AG04449 (cell line): ENCODE results near the gene SORL1-AS1.

ENCODE experiments used
- CTCF ChIA-PET: fragments of 350-600 bp; formaldehyde crosslinking; extraction: SDS; loops from one replicate; lab custom pipeline; 2021; ENCODE audit warnings: antibody characterized with exemption; lab: Yijun Ruan, JAX
- POLR2A ChIA-PET: fragments of 400-600, 350-600 bp; formaldehyde crosslinking; extraction: SDS; loops from one replicate; lab custom pipeline; 2020; ENCODE audit warnings: antibody characterized with exemption, inconsistent platforms; lab: Yijun Ruan, JAX
- DNase-seq: peaks from one replicate; pipeline ENCODE4 v3.0.0-alpha.2; 2010; ENCODE audit warnings: low read depth, low spot score
- H3K4me3 ChIP-seq: 2 replicates; pipeline ENCODE4 v1.5.1; 2011; ENCODE audit warnings: low read depth, mild to moderate bottlenecking, control low read depth, low read length
- TF ChIP-seq, protein P1 (sequence below): IDR thresholded peaks from one replicate; pipeline ENCODE4 v1.5.1; 2011; ENCODE audit warnings: mild to moderate bottlenecking, moderate library complexity, low read length, control low read depth, inconsistent platforms; ENCODE audit not compliant: insufficient read depth; ENCODE audit errors: missing control alignments

The SORL1-AS1 gene

GRCh38 chr11:121489823-121490222 lies 37.1 kb upstream of the SORL1-AS1 start:
- ChIA-PET CTCF (no interaction called here), POLR2A (no interaction called here)
- DNase-seq, result no peak
- no peak overlapping the region for H3K4me3 ChIP-seq
- TF ChIP-seq, protein P1, sequence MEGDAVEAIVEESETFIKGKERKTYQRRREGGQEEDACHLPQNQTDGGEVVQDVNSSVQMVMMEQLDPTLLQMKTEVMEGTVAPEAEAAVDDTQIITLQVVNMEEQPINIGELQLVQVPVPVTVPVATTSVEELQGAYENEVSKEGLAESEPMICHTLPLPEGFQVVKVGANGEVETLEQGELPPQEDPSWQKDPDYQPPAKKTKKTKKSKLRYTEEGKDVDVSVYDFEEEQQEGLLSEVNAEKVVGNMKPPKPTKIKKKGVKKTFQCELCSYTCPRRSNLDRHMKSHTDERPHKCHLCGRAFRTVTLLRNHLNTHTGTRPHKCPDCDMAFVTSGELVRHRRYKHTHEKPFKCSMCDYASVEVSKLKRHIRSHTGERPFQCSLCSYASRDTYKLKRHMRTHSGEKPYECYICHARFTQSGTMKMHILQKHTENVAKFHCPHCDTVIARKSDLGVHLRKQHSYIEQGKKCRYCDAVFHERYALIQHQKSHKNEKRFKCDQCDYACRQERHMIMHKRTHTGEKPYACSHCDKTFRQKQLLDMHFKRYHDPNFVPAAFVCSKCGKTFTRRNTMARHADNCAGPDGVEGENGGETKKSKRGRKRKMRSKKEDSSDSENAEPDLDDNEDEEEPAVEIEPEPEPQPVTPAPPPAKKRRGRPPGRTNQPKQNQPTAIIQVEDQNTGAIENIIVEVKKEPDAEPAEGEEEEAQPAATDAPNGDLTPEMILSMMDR, result no peak

- ChIA-PET POLR2A (no interaction called here), CTCF (interaction anchor here (1.4 kb wide), 1 partner anchor 21 kb away, joined by 5 read pairs; no protein-coding TSS in a partner anchor)
- DNase-seq, result no peak
- H3K4me3 ChIP-seq, result no peak overlapping the region
- TF ChIP-seq, protein P1, result no peak
Measured at GRCh38 chr11:121488641-121489040, 35.9 kb upstream of the SORL1-AS1 start.

- CTCF ChIA-PET, result interaction anchor here (1.4 kb wide), 1 partner anchor 20 kb away, joined by 5 read pairs; no protein-coding TSS in a partner anchor
- no peak for DNase-seq
- POLR2A ChIA-PET, result no interaction called here
- TF ChIP-seq, protein P1, result no peak
- H3K4me3 ChIP-seq, result no peak overlapping the region
Measured at GRCh38 chr11:121488170-121488569, 35.4 kb upstream of the SORL1-AS1 start.

GRCh38 chr11:121487191-121487590 lies 34.4 kb upstream of the SORL1-AS1 start:
- POLR2A ChIA-PET, result no interaction called here
- CTCF ChIA-PET, result interaction anchor here (1.4 kb wide), 1 partner anchor 19 kb away, joined by 5 read pairs; no protein-coding TSS in a partner anchor
- TF ChIP-seq, protein P1, result no peak
- no peak for DNase-seq
- H3K4me3 ChIP-seq, result no peak overlapping the region

DNA sequence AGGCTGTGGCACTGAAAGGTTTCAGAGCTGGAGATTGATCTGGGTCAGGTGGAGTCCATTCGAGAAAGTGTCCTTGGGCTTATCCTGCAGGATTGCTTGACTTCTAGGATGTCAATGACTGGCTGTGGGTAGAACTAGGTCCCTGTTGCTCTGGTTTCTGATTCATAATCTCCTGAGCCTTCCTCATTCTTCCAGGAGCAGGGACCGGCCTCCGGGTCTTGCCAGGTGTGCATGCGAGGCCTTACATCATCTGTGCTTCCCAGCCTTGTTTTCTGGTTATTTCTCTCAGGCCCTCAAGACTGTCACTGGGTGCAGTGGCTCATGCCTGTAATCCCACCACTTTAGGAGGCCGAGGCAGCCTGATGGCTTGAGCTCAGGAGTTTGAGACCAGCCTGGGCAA lies 33.3 kb upstream of the SORL1-AS1 start:
- ChIA-PET POLR2A (no interaction called here), CTCF (no interaction called here)
- H3K4me3 ChIP-seq, result no peak overlapping the region
- DNase-seq, result no peak
- TF ChIP-seq, protein P1, result no peak

- ChIA-PET POLR2A (no interaction called here), CTCF (no interaction called here)
- H3K4me3 ChIP-seq, result no peak overlapping the region
- TF ChIP-seq, protein P1, result no peak
- DNase-seq, result no peak
Measured at GRCh38 chr11:121485216-121485615, 32.4 kb upstream of the SORL1-AS1 start.
